ENCODE data around the gene NIPBL. TPM values are rescaled to one million over a fixed set of nuclear protein-coding genes. Genes with fewer than 3 reads are reported as not detected.

The NIPBL gene
- total and polyA plus RNA-seq, 2 of the 8 experiments (the other 6 are each of a cell fraction or from before 2014, with no cell fraction given): 21.1 to 53.5 TPM

DNA sequence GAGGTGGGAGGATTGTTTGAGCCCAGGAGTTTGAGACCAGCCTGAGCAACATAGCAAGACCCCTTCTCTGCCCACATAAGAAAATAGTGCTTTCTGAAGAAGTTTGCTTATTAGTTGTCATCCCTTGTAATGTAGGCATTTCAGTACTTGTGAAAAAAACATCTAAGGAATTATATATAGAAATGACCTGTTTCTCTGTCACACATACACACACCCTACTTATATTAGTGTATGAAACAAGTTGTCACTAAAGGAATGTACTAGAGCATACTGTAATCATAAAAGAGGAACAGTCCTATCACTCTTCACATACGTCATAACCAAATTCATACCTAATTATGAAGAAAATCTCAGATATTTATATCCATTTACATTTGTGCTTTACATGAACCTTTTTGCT is 122.0 kb downstream of the NIPBL start:
- POLR2A ChIA-PET (ENCODE audit: partially characterized antibody): no interaction called here
- CTCF ChIA-PET (ENCODE audit: partially characterized antibody): interaction anchor here (0.6 kb wide), 2 partner anchors 386 to 1816 kb away, joined by 3 read pairs; no protein-coding TSS in a partner anchor
- Histone ChIP-seq H2BK120ac (replicated peaks; ENCODE audit: low read depth, low read length) (no peak overlapping the region), H2BK5ac (ENCODE audit: low read depth, low read length) (no peak overlapping the region), H4K91ac (replicated peaks; ENCODE audit: insufficient read length, low read length) (no peak overlapping the region), H2AK5ac (ENCODE audit: low read depth, low read length) (no peak overlapping the region), H3K14ac (ENCODE audit: insufficient read length) (no peak overlapping the region), H3K36me3 (ENCODE audit: control insufficient read depth in 2 of 4, insufficient read depth in 4 of 4, low read length in 3 of 4) (peaks cover 0 to 28% (median 5%) of the 10 kb centered on the region in 4 experiments; a peak in 2 of 8 replicates), H3K56ac (replicated peaks; ENCODE audit: insufficient read length, low read depth, low read length) (no peak overlapping the region), H4K20me1 (replicated peaks in 1 of 2; ENCODE audit: control insufficient read depth in 1 of 2, insufficient read depth in 2 of 2, low read length in 2 of 2) (peaks cover 0 to 4% of the 10 kb centered on the region in 2 experiments), H4K5ac (ENCODE audit: insufficient read length, low read depth, low read length) (no peak overlapping the region), H3K79me1 (ENCODE audit: low read depth, low read length) (no peaks in the 10 kb centered on the region), H2BK12ac (ENCODE audit: low read depth, low read length) (no peak overlapping the region), H3K79me2 (ENCODE audit: control insufficient read depth in 1 of 2, insufficient read depth in 2 of 2, low read length in 2 of 2) (no peaks in the 10 kb centered on the region), H3K27me3 (replicated peaks in 1 of 4; ENCODE audit: control insufficient read depth in 3 of 4, extremely low read depth in 1 of 4, insufficient read depth in 3 of 4, low read length in 3 of 4) (no peaks in the 10 kb centered on the region), H3K4ac (replicated peaks; ENCODE audit: insufficient read length, low read depth, low read length) (no peak overlapping the region), H2BK15ac (ENCODE audit: low read length) (no peak overlapping the region), H3K18ac (ENCODE audit: extremely low read depth, low read length) (no peak overlapping the region), H3K23me2 (ENCODE audit: low read depth, low read length) (no peaks in the 10 kb centered on the region), H3K4me1 (replicated peaks in 1 of 4; ENCODE audit: control insufficient read depth in 3 of 4, insufficient read depth in 4 of 4, low read length in 3 of 4) (no peaks in the 10 kb centered on the region), H2AFZ (ENCODE audit: low read length) (no peak overlapping the region), H3K9ac (replicated peaks in 1 of 4; ENCODE audit: extremely low read depth in 1 of 4, low read depth in 3 of 4, low read length in 3 of 4) (no peak overlapping the region), H2BK20ac (ENCODE audit: low read length) (no peak overlapping the region), H3K4me2 (ENCODE audit: insufficient read depth in 1 of 2, low read depth in 2 of 2, low read length in 2 of 2) (no peak overlapping the region), H3K4me3 (ENCODE audit: extremely low read depth in 1 of 4, insufficient read depth in 2 of 4, low read depth in 3 of 4, low read length in 4 of 4) (no peak overlapping the region), H3K27ac (ENCODE audit: low read depth, low read length) (no peak overlapping the region), H4K8ac (ENCODE audit: extremely low read depth, insufficient read depth, low read length) (no peak overlapping the region), H3K23ac (ENCODE audit: insufficient read length) (no peak overlapping the region), H3K9me3 (ENCODE audit: insufficient read depth in 2 of 2, low read depth in 1 of 2, low read length in 1 of 2) (no peaks in the 10 kb centered on the region)
- no peak for FAIRE-seq
- DNase-seq (ENCODE audit: low read depth in 1 of 2, low spot score in 2 of 2): no peak
- 93% methylated on average over 1 of the region's 1 CpG; no CpG with 5 or more reads in 1 of the 2 experiments for WGBS, 2 experiments (ENCODE audit: extremely low coverage in 1 of 2, insufficient coverage in 1 of 2, insufficient read length in 1 of 2, insufficient replicate concordance in 2 of 2, low coverage in 1 of 2, low lambda C conversion rate in 2 of 2, missing lambda C conversion rate in 1 of 2)
- TF ChIP-seq GABPA (IDR thresholded peaks at IDR 0.05; ENCODE audit: borderline replicate concordance, insufficient read depth, low read length) (no peak), JUN (IDR thresholded peaks at IDR 0.05; ENCODE audit: low read depth, low read length) (no peak), RAD21 (IDR thresholded peaks at IDR 0.05 in 1 of 2, conservative IDR thresholded peaks at IDR 0.05 in 1 of 2; ENCODE audit: low read depth in 2 of 2, low read length in 2 of 2) (no peak), CTBP2 (IDR thresholded peaks at IDR 0.05; ENCODE audit: borderline replicate concordance, insufficient read depth, insufficient read length, low read length) (no peak), NANOG (IDR thresholded peaks at IDR 0.05; ENCODE audit: insufficient read depth, low read depth, low read length, poor library complexity, severe bottlenecking) (no peak), KDM5A (IDR thresholded peaks at IDR 0.05; ENCODE audit: low read length) (no peak), KDM1A (IDR thresholded peaks at IDR 0.05; ENCODE audit: borderline replicate concordance, low read length) (no peak)

All from H1 (cell line).